Measurements from ENCODE around the gene TRIM22. TPM values are rescaled to one million over a fixed set of nuclear protein-coding genes. Genes with fewer than 3 reads are reported as not detected.
A peak's percentile ranks its signal among the peaks of the same experiment; 100 is the strongest.
"Not testable (repeated sequence)": the region's sequence is repeated elsewhere in the genome, so short reads cannot be mapped to it uniquely, and the experiment has no call there.

TRIM22 gene
- total and polyA plus RNA-seq, 2 experiments from 2014 or later = 0.32 TPM; not detected in 1

DNA sequence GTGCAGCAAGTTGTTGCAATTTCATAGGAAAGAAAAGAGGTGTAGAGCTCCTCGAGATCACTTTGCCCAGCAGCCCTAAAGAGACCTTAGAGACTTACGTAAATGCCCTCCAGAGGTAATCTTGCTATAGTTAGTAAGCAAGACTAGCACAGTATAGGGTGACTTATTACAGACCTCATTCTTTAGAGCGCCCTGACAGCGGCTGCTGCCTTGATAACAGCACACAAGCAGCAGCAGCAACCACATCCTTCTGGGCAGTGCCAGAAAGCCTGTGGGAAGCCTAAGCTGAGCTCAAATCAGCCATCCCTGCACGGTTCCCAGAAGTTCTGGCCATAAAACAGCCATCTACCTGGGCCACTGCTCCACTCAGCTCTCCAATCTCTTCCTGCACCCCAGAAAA is 24.1 kb downstream of the TRIM22 start:
- Histone ChIP-seq H3K9me3 (ENCODE audit: low read depth) (no peaks in the 10 kb centered on the region), H3K4me1 (ENCODE audit: low read depth) (no peaks in the 10 kb centered on the region), H3K4me3 (no peak overlapping the region), H3K36me3 (no peaks in the 10 kb centered on the region), H3K27ac (peak overlapping the region; percentile 52), H3K27me3 (no peaks in the 10 kb centered on the region)
- peak; percentile 45 to 57 for DNase-seq (ENCODE audit: low read depth in 1 of 2, low spot score in 1 of 2)
- TF ChIP-seq, protein P1, sequence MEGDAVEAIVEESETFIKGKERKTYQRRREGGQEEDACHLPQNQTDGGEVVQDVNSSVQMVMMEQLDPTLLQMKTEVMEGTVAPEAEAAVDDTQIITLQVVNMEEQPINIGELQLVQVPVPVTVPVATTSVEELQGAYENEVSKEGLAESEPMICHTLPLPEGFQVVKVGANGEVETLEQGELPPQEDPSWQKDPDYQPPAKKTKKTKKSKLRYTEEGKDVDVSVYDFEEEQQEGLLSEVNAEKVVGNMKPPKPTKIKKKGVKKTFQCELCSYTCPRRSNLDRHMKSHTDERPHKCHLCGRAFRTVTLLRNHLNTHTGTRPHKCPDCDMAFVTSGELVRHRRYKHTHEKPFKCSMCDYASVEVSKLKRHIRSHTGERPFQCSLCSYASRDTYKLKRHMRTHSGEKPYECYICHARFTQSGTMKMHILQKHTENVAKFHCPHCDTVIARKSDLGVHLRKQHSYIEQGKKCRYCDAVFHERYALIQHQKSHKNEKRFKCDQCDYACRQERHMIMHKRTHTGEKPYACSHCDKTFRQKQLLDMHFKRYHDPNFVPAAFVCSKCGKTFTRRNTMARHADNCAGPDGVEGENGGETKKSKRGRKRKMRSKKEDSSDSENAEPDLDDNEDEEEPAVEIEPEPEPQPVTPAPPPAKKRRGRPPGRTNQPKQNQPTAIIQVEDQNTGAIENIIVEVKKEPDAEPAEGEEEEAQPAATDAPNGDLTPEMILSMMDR (IDR thresholded peaks at IDR 0.05; ENCODE audit: low read depth, low read length) = no peak

DNA sequence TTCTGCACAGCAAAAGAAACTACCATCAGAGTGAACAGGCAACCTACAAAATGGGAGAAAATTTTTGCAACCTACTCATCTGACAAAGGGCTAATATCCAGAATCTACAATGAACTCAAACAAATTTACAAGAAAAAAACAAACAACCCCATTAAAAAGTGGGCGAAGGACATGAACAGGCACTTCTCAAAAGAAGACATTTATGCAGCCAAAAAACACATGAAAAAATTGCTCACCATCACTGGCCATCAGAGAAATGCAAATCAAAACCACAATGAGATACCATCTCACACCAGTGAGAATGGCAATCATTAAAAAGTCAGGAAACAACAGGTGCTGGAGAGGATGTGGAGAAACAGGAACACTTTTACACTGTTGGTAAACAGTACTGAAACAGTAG is 26.9 kb downstream of the TRIM22 start:
- not testable (repeated sequence) for DNase-seq (ENCODE audit: low read depth in 1 of 2, low spot score in 1 of 2); H3K4me3 ChIP-seq; H3K4me1 ChIP-seq (ENCODE audit: low read depth); H3K36me3 ChIP-seq; H3K27ac ChIP-seq; H3K9me3 ChIP-seq (ENCODE audit: low read depth); H3K27me3 ChIP-seq

DNA sequence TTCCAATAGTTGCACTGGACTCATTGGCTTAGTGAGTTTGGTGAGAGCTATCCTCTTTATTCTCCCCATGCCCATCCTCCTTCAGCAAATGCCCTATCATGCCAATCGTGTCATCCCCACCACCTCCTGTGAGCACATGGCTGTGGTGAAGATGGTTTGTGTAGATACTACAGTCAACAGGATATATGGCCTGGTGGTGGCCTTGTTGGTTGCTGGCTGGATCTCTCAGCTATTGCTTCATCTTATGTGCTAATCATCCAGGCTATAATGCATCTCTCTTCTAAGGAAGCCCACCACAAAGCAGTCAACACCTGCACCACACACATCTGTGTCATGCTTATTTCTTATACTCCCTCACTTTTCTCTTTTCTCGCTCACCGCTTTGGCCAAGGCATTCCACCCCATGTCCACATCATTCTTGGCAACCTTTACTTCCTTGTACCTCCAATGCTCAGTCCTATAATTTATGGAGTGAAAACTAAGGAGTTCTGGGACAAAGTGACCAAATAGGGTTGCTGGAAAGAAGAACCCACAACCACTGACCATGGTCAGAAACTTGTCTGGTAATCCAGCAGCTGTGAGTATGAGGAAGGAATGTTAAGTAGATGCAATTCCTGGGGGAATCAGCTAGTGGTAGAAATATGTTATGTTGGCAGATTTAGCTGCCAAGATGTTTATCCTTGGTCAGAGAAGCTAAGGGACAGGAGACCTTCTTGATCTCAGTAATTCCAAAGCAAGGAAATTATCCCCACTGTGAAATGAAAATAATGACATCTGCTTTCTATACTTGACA is 30.3 kb downstream of the TRIM22 start:
- no peaks in the 10 kb centered on the region for H3K9me3 ChIP-seq (ENCODE audit: low read depth)
- TF ChIP-seq, protein P1 (IDR thresholded peaks at IDR 0.05; ENCODE audit: low read depth, low read length) = no peak
- no peaks in the 10 kb centered on the region for H3K4me1 ChIP-seq (ENCODE audit: low read depth)
- no peak overlapping the region for H3K4me3 ChIP-seq
- no peak overlapping the region for H3K27ac ChIP-seq
- H3K27me3 ChIP-seq = no peaks in the 10 kb centered on the region
- DNase-seq (ENCODE audit: low read depth in 1 of 2, low spot score in 1 of 2) = no peak
- H3K36me3 ChIP-seq = no peaks in the 10 kb centered on the region

DNA sequence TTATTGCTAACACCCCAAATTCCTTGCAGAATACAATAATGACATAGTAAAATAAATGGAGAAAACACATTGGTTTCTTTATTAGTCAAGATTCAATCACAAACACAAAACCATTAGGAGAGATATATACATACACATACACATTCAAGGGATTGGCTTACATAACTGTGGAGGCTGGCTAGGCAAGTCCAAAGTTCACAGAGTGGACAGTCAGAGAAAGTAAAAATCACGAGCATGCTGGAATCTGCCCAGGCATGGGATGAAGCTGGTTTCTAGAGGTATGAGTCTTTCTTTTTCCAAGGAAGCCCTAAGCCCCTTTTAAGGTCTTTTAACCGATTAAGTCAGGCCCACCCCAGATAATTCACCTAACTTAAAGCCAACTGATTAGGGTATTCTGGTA is 33.0 kb downstream of the TRIM22 start:
- H3K4me3 ChIP-seq = no peak overlapping the region
- H3K36me3 ChIP-seq = no peaks in the 10 kb centered on the region
- H3K27ac ChIP-seq = no peak overlapping the region
- TF ChIP-seq, protein P1 (IDR thresholded peaks at IDR 0.05; ENCODE audit: low read depth, low read length) = no peak
- DNase-seq (ENCODE audit: low read depth in 1 of 2, low spot score in 1 of 2) = no peak
- no peaks in the 10 kb centered on the region for H3K9me3 ChIP-seq (ENCODE audit: low read depth)
- no peaks in the 10 kb centered on the region for H3K4me1 ChIP-seq (ENCODE audit: low read depth)
- no peaks in the 10 kb centered on the region for H3K27me3 ChIP-seq

DNA sequence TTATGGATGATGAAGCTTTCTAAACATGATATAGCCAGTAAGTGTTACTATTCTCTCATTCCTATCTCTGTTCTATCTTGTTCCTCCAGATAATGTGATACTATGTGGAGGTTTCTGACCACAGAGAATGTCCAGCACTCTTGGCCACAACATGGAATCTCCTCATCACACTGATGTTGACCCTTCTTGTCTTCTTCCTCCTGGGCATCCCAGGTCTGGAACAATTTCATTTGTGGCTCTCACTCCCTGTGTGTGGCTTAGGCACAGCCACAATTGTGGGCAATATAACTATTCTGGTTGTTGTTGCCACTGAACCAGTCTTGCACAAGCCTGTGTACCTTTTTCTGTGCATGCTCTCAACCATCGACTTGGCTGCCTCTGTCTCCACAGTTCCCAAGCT is 36.8 kb downstream of the TRIM22 start:
- Histone ChIP-seq H3K36me3 (no peaks in the 10 kb centered on the region), H3K4me3 (no peak overlapping the region), H3K4me1 (ENCODE audit: low read depth) (no peaks in the 10 kb centered on the region), H3K27me3 (no peaks in the 10 kb centered on the region), H3K27ac (no peak overlapping the region), H3K9me3 (ENCODE audit: low read depth) (no peaks in the 10 kb centered on the region)
- TF ChIP-seq, protein P1 (IDR thresholded peaks at IDR 0.05; ENCODE audit: low read depth, low read length) = no peak
- no peak for DNase-seq (ENCODE audit: low read depth in 1 of 2, low spot score in 1 of 2)

DNA sequence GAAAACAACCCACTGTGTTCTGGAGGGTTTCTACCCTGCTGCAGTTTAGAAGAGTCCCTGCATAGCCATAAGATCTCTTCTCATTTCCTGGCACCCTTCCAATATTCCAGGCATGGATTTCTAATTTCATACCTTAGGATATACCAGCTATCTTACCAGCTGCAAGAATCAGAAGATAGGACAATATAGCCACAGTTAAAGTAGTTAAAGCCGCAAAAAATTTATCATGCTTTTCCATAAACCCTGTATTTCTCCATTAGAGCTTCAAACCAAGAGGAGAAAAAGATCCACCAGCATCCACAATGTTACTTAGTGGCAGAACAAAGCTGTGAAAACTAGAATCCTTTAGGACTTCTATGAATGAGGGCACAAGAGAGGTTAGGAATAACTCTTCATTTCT is 38.1 kb downstream of the TRIM22 start:
- no peaks in the 10 kb centered on the region for H3K36me3 ChIP-seq
- TF ChIP-seq, protein P1 (IDR thresholded peaks at IDR 0.05; ENCODE audit: low read depth, low read length) = no peak
- DNase-seq (ENCODE audit: low read depth in 1 of 2, low spot score in 1 of 2) = no peak

More for the DNA sequence above, 38.1 kb downstream of the TRIM22 start:
- H3K27ac ChIP-seq = no peak overlapping the region
- H3K4me3 ChIP-seq = no peak overlapping the region
- H3K4me1 ChIP-seq (ENCODE audit: low read depth) = no peaks in the 10 kb centered on the region
- H3K27me3 ChIP-seq = no peaks in the 10 kb centered on the region
- H3K9me3 ChIP-seq (ENCODE audit: low read depth) = no peaks in the 10 kb centered on the region

All from cardiac muscle cell (in vitro differentiated cells and primary cell).